HFFc6 (cell line): ENCODE results near the gene CCDC142. TPM values are rescaled to one million over a fixed set of nuclear protein-coding genes. Genes with fewer than 3 reads are reported as not detected.

Source experiments
- DNase-seq: peaks from one replicate; pipeline ENCODE4 v3.0.0-alpha.2; 2018
- H3K27ac Mint-ChIP-seq: 2 replicates; pipeline ENCODE4 v1.8.0; 2020; ENCODE audit warnings: mild to moderate bottlenecking, mixed read lengths
- H3K27me3 Mint-ChIP-seq: 2 replicates; pipeline ENCODE4 v1.8.0; 2021; ENCODE audit warnings: mild to moderate bottlenecking, moderate library complexity, mixed read lengths; ENCODE audit not compliant: insufficient read depth
- H3K36me3 Mint-ChIP-seq: 2 replicates; pipeline ENCODE4 v1.8.0; 2021; ENCODE audit warnings: low read depth, mixed read lengths
- H3K4me1 Mint-ChIP-seq: 2 replicates; pipeline ENCODE4 v1.8.0; 2020; ENCODE audit warnings: low read depth, mixed read lengths
- H3K4me3 Mint-ChIP-seq: 2 replicates; pipeline ENCODE4 v1.8.0; 2020; ENCODE audit warnings: mild to moderate bottlenecking, moderate library complexity, mixed read lengths
- H3K9me3 Mint-ChIP-seq: 2 replicates; pipeline ENCODE4 v1.8.0; 2020; ENCODE audit warnings: mild to moderate bottlenecking, mixed read lengths
- CTCF ChIP-seq: fragments of 200-600 bp; sonication (generic); IDR thresholded peaks from 2 replicates; pipeline ENCODE4 v1.5.0; 2021; ENCODE audit warnings: antibody characterized with exemption, mild to moderate bottlenecking
- total RNA-seq, 6 experiments: library from RNA; stranded (reverse); fragmentation: NEBNext Ultra II Directional; extraction: Animal tissue kit (Norgen Biotek cat#: 25700); gene quantifications; 2 replicates in 1 of 6; 3 replicates in 5 of 6; pipeline ENCODE4 v1.2.3, GENCODE V29; 2021

CCDC142 gene
- total RNA-seq, 6 experiments from 2014 or later, result 8.5 to 11.1 (median 10.2) TPM

- Mint-ChIP-seq H3K4me1 (peaks cover 50% of the 10 kb centered on the region), H3K27me3 (peaks cover 17% of the 10 kb centered on the region), H3K9me3 (no peaks in the 10 kb centered on the region), H3K36me3 (peaks cover 18% of the 10 kb centered on the region), H3K4me3 (peak overlapping the region; percentile 84; the same call in 1 of the 2 replicates), H3K27ac (no peak overlapping the region)
- no peak for TF ChIP-seq CTCF
- no peak for DNase-seq
Measured at GRCh38 chr2:74501335-74502071, 18.7 kb upstream of the CCDC142 start.

GRCh38 chr2:74500578-74500946 lies 17.8 kb upstream of the CCDC142 start:
- Mint-ChIP-seq H3K36me3 (peaks cover 15% of the 10 kb centered on the region), H3K27me3 (peaks cover 17% of the 10 kb centered on the region), H3K27ac (no peak overlapping the region), H3K4me1 (peaks cover 42% of the 10 kb centered on the region), H3K4me3 (no peak overlapping the region), H3K9me3 (no peaks in the 10 kb centered on the region)
- no peak for TF ChIP-seq CTCF
- no peak for DNase-seq

GRCh38 chr2:74499940-74500577 lies 17.3 kb upstream of the CCDC142 start:
- Mint-ChIP-seq H3K4me3 (peak overlapping the region; percentile 88; the same call in 1 of the 2 replicates), H3K27me3 (peaks cover 19% of the 10 kb centered on the region), H3K4me1 (peaks cover 37% of the 10 kb centered on the region), H3K27ac (no peak overlapping the region), H3K9me3 (no peaks in the 10 kb centered on the region), H3K36me3 (peaks cover 12% of the 10 kb centered on the region)
- no peak for TF ChIP-seq CTCF
- DNase-seq, result no peak

GRCh38 chr2:74499267-74499939 lies 16.6 kb upstream of the CCDC142 start, which contains the start of gene LBX2:
Gene LBX2, minus strand, starts transcription at chr2:74499603. Its CDS starts 66 bp downstream, at chr2:74499537.
- DNase-seq, result no peak
- TF ChIP-seq CTCF, result no peak

GRCh38 chr2:74498500-74499266 lies 15.9 kb upstream of the CCDC142 start:
- peaks cover 8% of the 10 kb centered on the region for H3K36me3 Mint-ChIP-seq
- H3K27ac Mint-ChIP-seq, result 0 out of 2 replicates have a peak overlapping the region, but pooled peaks have one; percentile 37
- no peak for DNase-seq
- H3K27me3 Mint-ChIP-seq, result peaks cover 19% of the 10 kb centered on the region
- no peaks in the 10 kb centered on the region for H3K9me3 Mint-ChIP-seq
- no peak for TF ChIP-seq CTCF
- peak overlapping the region; percentile 88 for H3K4me3 Mint-ChIP-seq
- H3K4me1 Mint-ChIP-seq, result peaks cover 30% of the 10 kb centered on the region

More at GRCh38 chr2:74499267-74499939, 16.6 kb upstream of the CCDC142 start, which contains the start of gene LBX2:
- H3K27me3 Mint-ChIP-seq, result peaks cover 19% of the 10 kb centered on the region
- peaks cover 31% of the 10 kb centered on the region for H3K4me1 Mint-ChIP-seq
- peaks cover 6% of the 10 kb centered on the region for H3K36me3 Mint-ChIP-seq
- H3K9me3 Mint-ChIP-seq, result no peaks in the 10 kb centered on the region
- peak within 1 kb of the TSS; percentile 88 for H3K4me3 Mint-ChIP-seq
- H3K27ac Mint-ChIP-seq, result 0 out of 2 replicates have a peak within 1 kb of the TSS, but pooled peaks have one; percentile 37
